Activated naive CD8-positive, alpha-beta T cell (primary cell): ENCODE results near the gene NPDC1.
A peak's percentile ranks its signal among the peaks of the same experiment; 100 is the strongest.

Experiments used
- H3K27ac Mint-ChIP-seq: one replicate; pipeline ENCODE4 v1.8.0; 2021; ENCODE audit warnings: mixed read lengths
- H3K27me3 Mint-ChIP-seq: one replicate; pipeline ENCODE4 v1.8.0; 2021; ENCODE audit warnings: mixed read lengths
- H3K36me3 Mint-ChIP-seq: one replicate; pipeline ENCODE4 v1.8.0; 2021; ENCODE audit warnings: mixed read lengths
- H3K4me1 Mint-ChIP-seq: one replicate; pipeline ENCODE4 v1.8.0; 2021; ENCODE audit warnings: low read depth, mixed read lengths
- H3K4me3 Mint-ChIP-seq: one replicate; pipeline ENCODE4 v1.8.0; 2021; ENCODE audit warnings: mild to moderate bottlenecking, mixed read lengths
- H3K9me3 Mint-ChIP-seq: one replicate; pipeline ENCODE4 v1.8.0; 2021; ENCODE audit warnings: low read depth, mixed read lengths

Gene NPDC1

GRCh38 chr9:136995772-136996311 lies 50.1 kb downstream of the NPDC1 start:
- Mint-ChIP-seq H3K36me3 (no peaks in the 10 kb centered on the region), H3K4me1 (peaks cover 37% of the 10 kb centered on the region), H3K27me3 (no peaks in the 10 kb centered on the region), H3K27ac (peak overlapping the region; percentile 10), H3K4me3 (peak overlapping the region; percentile 69), H3K9me3 (no peaks in the 10 kb centered on the region)

- no peaks in the 10 kb centered on the region for H3K9me3 Mint-ChIP-seq
- H3K27ac Mint-ChIP-seq, result no peak overlapping the region
- no peaks in the 10 kb centered on the region for H3K36me3 Mint-ChIP-seq
- peaks cover 33% of the 10 kb centered on the region for H3K4me1 Mint-ChIP-seq
- H3K4me3 Mint-ChIP-seq, result no peak overlapping the region
- no peaks in the 10 kb centered on the region for H3K27me3 Mint-ChIP-seq
These were observed 50.6 kb downstream of the NPDC1 start for GRCh38 chr9:136995362-136995761.

- Mint-ChIP-seq H3K4me1 (peaks cover 28% of the 10 kb centered on the region), H3K4me3 (no peak overlapping the region), H3K9me3 (no peaks in the 10 kb centered on the region), H3K27me3 (no peaks in the 10 kb centered on the region), H3K27ac (no peak overlapping the region), H3K36me3 (no peaks in the 10 kb centered on the region)
These were observed 51.1 kb downstream of the NPDC1 start for GRCh38 chr9:136994888-136995230.

- Mint-ChIP-seq H3K9me3 (no peaks in the 10 kb centered on the region), H3K4me3 (no peak overlapping the region), H3K27ac (no peak overlapping the region), H3K27me3 (no peaks in the 10 kb centered on the region), H3K4me1 (peaks cover 28% of the 10 kb centered on the region), H3K36me3 (no peaks in the 10 kb centered on the region)
These were observed 51.6 kb downstream of the NPDC1 start for GRCh38 chr9:136994180-136994887.

GRCh38 chr9:136992819-136993369 lies 53.1 kb downstream of the NPDC1 start:
- no peaks in the 10 kb centered on the region for H3K9me3 Mint-ChIP-seq
- peaks cover 24% of the 10 kb centered on the region for H3K4me1 Mint-ChIP-seq
- H3K36me3 Mint-ChIP-seq, result no peaks in the 10 kb centered on the region
- peak overlapping the region; percentile 88 for H3K4me3 Mint-ChIP-seq
- no peaks in the 10 kb centered on the region for H3K27me3 Mint-ChIP-seq
- H3K27ac Mint-ChIP-seq, result peak overlapping the region; percentile 88

- peak within 1 kb of the TSS; percentile 88 for H3K4me3 Mint-ChIP-seq
- H3K27ac Mint-ChIP-seq, result peak within 1 kb of the TSS; percentile 88
- H3K36me3 Mint-ChIP-seq, result no peaks in the 10 kb centered on the region
- no peaks in the 10 kb centered on the region for H3K27me3 Mint-ChIP-seq
- H3K9me3 Mint-ChIP-seq, result no peaks in the 10 kb centered on the region
- H3K4me1 Mint-ChIP-seq, result peaks cover 18% of the 10 kb centered on the region
These were observed 53.8 kb downstream of the NPDC1 start, which contains the start of gene PAXX for GRCh38 chr9:136991993-136992818. PAXX (plus strand) TSS chr9:136992422; CDS start chr9:136992444, 22 bp downstream.

- H3K4me1 Mint-ChIP-seq, result peaks cover 13% of the 10 kb centered on the region
- H3K4me3 Mint-ChIP-seq, result peak overlapping the region; percentile 81
- H3K27ac Mint-ChIP-seq, result peak overlapping the region; percentile 35
- H3K36me3 Mint-ChIP-seq, result no peaks in the 10 kb centered on the region
- peaks cover 3% of the 10 kb centered on the region for H3K27me3 Mint-ChIP-seq
- H3K9me3 Mint-ChIP-seq, result no peaks in the 10 kb centered on the region
These were observed 55.6 kb downstream of the NPDC1 start for GRCh38 chr9:136990242-136990911.
